Ovary (tissue), 3 donors: ENCODE results near the gene WDR90.

Source experiments
- EP300 ChIP-seq: sonication (generic); formaldehyde crosslinking; IDR thresholded peaks from one replicate; pipeline ENCODE4 v1.6.1; 2017; ENCODE audit warnings: antibody characterized with exemption
- TF ChIP-seq, protein P1 (sequence below), 3 donors: fragments of 450-650 bp in 2 of 3; fragments of 200-600 bp in 1 of 3; IDR thresholded peaks; one replicate each; pipeline versions ENCODE4 v1.5.1 to v1.8.0; 2016 to 2022; ENCODE audit warnings: antibody characterized with exemption in 3 of 3, mild to moderate bottlenecking in 1 of 3
- donor health status: DM: no; HTN: no; CAD: no.

GRCh38 chr16:647173-647902 is 1.8 kb upstream of the WDR90 start:
- no peak for TF ChIP-seq EP300
- TF ChIP-seq, protein P1, sequence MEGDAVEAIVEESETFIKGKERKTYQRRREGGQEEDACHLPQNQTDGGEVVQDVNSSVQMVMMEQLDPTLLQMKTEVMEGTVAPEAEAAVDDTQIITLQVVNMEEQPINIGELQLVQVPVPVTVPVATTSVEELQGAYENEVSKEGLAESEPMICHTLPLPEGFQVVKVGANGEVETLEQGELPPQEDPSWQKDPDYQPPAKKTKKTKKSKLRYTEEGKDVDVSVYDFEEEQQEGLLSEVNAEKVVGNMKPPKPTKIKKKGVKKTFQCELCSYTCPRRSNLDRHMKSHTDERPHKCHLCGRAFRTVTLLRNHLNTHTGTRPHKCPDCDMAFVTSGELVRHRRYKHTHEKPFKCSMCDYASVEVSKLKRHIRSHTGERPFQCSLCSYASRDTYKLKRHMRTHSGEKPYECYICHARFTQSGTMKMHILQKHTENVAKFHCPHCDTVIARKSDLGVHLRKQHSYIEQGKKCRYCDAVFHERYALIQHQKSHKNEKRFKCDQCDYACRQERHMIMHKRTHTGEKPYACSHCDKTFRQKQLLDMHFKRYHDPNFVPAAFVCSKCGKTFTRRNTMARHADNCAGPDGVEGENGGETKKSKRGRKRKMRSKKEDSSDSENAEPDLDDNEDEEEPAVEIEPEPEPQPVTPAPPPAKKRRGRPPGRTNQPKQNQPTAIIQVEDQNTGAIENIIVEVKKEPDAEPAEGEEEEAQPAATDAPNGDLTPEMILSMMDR (IDR thresholded peaks at IDR 0.05), result no peak
